HG03521 (cell line): ENCODE results near the gene ASB8.

Source experiments
- ATAC-seq: cut with Tn5 transposase; IDR thresholded peaks from one replicate; pipeline ENCODE4 v1.9.1; 2021; ENCODE audit warnings: mild to moderate bottlenecking, moderate library complexity; ENCODE audit not compliant: unreplicated experiment

Gene ASB8, protein sequence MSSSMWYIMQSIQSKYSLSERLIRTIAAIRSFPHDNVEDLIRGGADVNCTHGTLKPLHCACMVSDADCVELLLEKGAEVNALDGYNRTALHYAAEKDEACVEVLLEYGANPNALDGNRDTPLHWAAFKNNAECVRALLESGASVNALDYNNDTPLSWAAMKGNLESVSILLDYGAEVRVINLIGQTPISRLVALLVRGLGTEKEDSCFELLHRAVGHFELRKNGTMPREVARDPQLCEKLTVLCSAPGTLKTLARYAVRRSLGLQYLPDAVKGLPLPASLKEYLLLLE

DNA sequence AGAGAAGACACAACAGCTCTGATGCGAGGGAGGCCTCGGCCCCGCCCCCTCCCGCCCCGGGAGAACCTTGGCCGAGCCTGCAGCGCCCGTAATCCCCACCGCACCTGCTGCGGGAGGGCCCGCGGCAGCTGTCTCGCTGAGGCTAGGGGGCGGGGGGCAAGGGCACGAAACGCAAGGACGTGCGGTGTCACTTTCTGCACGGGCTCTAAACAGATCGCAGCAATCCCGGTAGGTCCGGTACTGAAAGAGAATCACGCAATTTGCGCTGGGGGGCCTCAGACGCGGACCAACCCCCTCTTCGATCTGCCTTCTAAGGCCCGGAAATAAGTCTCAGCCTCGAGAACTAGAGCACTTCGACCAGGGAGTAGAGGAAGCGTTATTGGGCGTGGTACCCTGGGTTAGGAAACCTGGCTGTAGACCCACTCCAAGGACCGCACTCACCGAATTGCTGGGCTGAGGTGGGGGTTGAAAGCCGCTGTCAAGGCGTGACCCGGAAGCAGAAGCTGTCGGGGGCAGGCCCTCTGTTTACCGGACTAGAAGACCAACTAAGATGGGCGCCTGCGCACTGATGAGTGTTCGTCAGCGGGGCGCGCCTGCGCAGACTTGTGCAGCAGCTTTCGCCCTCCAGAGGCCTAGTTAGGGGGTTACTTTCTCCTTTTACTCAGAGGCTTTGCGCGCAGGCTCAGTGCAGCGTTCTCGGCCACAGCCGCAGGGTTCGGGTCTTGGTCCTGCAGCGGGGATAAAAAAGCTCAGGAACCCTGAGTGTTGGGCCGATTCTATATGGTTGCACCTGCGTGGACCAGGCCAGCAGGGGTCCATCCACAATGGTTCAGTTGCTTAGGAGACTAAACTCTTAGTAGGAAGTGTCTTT is at the start of gene ASB8:
ASB8 (minus strand) TSS at position 498 of the 871 bp plus-strand sequence. CDS start 4,019 bp downstream, outside the sequence.
- peak; percentile 87 for ATAC-seq

DNA sequence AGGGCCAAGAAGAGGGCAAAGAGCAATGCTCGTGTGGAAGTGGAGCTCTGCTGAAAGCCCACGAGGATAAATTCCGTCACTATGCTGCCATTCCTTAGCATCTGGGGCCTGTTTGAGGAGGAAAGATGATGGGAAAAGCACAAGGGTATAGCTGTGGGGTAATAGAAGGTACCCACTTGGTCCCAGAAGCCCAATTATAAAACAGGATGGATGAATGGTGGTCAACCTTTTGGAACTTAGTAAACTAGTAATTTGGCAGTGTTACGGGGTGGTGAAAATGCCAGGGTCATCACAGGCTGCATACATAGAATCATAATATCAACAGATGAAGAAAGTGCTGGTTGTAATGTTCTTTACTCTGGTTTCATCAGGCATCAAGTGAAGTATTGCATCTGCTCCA is 45.9 kb upstream of the ASB8 start, which contains the start of gene OR10AD1:
OR10AD1 (minus strand) TSS at position 101 of the 400 bp plus-strand sequence; CDS start at position 101, 0 bp downstream.
- no peak for ATAC-seq

DNA sequence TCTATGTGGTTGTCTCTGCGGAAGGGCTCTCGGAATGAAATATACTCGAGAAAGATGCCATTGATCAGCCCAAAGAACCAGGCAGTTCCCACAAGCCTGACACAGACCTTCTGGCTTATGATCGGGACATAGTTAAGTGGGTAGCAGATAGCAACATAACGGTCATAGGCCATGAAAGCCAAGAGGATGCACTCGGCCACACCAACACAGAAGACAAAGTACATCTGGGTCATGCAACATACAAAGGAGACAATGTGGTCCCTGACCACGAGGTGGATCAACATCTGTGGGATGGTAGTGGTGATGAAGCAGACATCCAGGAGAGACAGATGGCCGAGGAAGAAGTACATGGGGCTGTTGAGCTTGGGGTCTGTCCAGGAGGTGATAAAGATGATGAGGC is 45.5 kb upstream of the ASB8 start:
- ATAC-seq, result no peak

DNA sequence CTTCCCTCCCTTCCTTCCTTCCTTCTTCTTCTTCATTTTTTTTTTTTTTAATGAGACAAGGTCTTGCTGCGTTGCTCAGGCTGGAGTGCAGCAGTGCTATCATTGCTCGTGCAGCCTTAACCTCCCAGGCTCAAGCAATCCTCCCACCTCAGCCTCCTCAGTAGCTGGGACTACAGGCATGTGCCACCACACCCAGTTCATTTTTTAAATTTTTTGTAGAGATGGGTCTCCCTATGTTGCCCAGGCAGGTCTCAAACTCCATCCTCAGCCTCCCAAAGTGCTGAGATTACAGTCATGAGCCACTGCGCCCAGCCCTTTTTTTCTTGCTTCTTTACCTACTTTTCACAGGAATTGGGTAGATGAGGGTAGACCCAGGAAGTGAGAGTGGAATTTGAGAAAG is 44.2 kb upstream of the ASB8 start:
- no peak for ATAC-seq

DNA sequence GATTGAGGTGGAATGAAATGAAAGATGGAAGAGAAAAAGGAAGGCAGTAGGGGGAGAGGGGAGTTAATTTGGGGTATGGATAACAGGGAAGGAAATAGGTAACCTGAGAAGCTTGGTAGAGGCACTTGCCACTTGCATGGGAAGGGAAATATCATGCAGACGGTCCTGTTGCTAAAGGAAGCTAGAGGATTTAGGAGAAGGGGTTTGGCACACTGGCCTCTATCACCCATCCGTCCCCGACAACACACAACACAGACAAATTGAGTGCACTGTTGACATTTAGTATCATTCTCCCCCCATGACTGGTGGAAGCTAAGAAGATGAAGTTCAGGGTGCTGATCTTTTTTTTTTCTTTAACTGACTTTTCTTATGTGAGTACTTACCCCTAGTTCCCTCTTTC is 43.8 kb upstream of the ASB8 start:
- no peak for ATAC-seq

DNA sequence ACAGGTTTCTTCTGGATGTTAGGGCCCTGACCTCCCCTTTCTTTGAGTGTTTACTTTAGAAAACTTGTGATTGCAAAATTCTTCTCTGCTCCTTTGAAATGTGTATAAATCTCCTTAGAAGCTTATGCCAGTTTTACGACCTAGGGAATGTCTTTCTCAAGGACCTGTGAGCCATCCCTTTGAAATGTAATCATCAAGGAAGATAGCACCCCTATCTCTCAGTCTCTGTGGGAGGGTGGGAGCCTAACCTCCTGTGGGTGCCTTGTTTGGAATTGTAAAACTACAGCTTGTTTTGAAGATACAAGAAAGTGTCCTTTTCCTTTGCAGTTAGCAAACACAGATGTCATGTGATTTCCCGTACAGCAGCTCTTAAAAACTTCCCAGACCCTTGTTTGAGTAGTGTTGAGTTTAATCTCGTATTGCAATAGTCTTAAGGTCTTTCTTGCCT is 42.5 kb upstream of the ASB8 start:
- no peak for ATAC-seq

DNA sequence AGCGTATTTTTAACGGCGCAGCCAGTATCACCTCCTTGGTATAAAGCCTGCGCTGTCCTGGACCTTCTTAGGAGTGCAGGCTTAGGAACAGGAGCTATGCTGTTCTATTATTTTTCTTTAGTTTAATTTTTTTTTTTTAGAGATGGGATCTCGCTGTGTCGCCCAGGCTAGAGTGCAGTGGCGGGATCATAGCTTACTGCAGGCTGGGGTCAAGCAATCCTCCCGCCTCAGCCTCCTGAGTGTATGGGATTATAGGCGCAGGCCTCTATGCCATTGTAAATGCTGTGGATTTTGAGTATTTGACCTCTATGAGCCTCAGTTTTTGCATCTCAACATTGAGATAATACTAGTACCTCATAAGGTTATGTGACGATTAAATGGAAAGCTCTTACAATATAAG is 41.7 kb upstream of the ASB8 start:
- no peak for ATAC-seq

DNA sequence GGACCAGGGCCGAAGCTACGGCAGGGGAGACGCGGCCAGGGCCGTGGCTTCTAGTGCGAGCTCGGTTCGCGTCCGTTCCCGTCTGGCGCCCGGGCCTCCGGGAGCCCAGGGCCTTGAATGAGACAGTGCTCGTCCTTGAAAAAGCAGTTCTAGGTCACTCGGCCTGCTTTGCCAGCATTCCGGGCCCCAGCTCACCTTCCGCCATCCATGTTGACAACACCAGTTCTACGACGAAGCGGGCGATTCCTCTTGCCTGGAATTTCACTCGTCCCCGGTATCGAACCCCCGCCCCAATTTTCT is 41.3 kb upstream of the ASB8 start:
- ATAC-seq, result peak; percentile 15

DNA sequence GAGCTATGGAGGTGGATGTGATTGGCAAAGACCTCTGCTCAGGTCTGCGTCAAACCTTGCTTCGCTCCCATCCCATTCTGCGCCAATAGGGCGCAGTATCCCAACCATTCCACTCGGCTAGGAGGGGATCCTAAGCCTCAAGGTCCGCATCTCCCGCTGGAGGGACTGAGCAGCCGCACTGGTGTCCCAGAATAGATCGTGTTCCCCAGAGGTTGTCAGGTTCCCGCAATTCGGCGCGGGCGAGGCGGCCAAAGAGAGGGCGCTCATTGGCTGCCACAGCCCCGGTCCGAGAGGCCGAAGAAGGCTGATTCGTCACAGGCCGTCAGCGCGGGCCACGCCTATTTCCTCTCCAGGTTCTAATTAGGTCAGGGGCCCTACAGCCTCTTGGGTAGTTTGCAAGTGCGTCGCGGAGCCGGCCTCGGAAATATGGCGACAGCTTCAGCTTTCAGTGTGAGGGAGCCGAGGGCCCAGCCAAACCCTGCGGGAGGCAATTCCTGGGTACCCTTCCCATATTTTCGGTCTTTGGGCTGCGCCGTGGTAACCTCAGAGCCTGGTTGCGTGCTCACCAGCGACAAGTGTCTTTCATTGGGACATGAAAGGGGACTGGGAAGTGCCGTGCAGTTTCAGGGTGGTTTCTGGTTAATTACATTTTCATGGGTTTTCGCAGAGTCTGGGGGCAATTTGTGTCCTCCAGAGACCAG is 40.8 kb upstream of the ASB8 start:
- peak; percentile 100 for ATAC-seq

DNA sequence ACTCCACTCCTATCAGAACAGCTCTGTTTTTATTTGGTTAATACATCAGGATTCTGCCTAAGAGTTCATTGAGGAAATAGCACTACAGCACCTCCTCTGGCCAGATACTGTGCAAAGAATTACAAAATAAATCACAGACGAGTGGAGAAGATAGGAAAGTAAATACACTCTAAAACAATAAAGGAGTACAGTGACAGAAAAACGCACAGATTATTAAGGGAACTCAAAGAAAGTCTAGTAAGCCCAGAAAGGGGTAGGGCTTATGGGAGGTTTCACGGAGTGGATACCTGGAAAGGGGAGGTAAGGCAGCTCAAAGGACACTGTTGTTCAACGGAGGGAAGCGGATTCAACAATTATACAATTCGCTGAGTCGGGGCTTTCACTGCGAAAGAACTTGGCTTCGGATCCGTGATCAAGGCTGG is 40.2 kb upstream of the ASB8 start:
- no peak for ATAC-seq

DNA sequence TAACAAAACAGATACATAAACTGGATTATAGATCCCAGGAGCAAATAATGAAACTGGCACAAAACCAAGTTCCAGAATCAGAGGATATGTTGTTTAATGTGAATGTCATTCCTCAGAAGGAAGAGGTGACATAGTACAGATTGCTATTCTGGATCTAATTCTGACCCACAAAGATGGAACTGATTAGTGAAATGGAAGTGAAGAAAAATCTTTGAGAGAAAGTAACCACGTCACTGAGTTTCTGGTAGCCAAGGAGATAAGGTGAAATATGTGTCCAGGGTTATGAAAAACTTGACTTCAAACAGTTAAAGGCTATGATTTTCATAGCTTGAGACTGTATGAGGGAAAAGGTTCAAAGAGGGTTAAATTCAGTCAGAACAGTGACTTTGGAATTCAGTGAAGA is 37.5 kb upstream of the ASB8 start:
- ATAC-seq, result no peak

DNA sequence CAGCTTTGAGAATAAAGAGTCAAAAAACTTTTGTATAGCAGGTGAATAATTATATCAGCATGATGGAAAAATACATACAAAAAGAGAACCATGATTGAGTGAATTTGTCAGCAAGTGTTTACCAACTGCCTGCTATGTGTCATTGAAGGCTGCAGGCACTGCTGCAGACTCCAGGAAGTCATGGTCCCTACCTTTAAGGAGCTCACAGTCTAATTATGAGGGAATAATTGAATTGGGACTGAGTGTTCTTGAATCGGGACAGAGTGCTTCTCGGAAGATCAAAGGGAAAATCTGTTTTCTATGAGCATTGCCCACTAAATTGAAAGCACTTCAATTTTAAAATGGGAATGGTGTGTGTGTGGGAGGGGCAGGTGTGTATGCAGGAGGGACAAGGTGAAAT is 36.3 kb upstream of the ASB8 start:
- no peak for ATAC-seq

DNA sequence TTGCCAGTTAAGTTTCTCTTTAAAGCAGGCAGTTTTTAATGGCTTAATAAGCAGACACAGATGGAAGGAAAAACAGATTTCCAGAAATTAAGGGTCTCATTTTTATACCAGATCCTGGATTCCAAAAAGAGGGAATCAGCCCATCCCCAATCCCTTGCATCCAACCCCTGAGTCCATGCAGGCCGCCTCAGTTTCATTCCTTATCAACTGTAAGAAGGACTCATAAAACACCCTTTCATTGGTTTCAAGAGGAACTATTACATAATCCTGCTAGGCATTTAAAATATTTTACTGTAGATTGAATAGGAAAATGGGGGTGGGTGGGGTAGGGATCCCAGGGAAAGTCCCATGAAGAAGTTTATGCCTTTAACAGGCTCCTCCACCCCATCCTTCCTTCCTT is 35.5 kb upstream of the ASB8 start:
- no peak for ATAC-seq

DNA sequence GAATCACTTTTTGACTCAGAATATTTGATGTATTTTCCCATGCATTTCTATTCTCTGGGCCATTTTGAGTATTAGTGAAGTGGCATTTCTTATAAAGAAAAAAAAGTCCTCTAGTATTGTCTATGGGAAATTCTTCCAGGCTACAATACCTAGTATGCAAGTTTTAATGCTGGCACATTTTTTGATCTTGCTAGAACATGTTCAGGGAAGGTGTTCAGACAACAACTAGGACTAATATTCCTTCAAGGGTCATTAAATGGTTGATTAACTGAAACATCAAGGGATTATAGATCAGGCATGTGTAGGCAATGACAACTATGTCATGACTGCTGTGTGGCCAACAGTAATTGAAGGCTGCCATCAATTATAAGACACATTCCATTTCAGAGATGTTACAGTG is 33.8 kb upstream of the ASB8 start:
- ATAC-seq, result no peak

DNA sequence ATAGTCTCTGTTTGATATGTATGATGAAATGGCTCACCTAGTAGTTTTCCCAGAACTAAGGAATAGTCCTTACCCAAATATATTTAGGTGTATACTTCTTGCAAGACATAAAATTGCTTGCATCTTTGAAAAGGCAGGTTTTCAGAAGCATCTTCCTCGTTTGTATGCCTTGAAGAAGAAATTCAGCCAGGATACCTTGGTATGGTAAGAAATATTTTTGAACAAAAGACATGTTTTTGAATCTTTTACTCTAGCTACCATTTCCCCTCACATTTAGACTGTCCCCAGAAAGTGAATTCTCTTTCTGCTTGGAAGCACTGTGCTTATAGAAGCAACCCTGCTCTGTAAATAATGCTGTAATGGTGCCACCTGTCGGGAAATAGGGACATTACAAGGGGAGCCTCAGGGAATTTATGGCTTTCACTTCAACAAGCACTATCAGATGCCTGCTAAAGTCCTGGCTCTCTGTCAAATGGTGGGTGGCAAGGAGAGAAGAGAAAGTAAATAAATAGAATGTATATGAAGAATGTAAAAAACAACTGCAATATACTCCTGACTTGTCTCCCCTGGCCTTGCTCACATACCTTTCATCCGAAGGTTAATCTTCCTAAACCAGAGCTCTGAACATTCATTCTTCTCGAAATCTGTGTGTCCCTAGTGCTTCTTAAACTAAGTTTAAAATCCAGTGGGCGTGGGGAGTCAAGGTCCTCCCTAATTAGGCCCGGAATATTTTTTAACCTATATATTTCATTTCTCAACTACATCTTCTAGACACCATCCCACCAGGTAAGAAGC is 32.2 kb upstream of the ASB8 start:
- ATAC-seq, result no peak

DNA sequence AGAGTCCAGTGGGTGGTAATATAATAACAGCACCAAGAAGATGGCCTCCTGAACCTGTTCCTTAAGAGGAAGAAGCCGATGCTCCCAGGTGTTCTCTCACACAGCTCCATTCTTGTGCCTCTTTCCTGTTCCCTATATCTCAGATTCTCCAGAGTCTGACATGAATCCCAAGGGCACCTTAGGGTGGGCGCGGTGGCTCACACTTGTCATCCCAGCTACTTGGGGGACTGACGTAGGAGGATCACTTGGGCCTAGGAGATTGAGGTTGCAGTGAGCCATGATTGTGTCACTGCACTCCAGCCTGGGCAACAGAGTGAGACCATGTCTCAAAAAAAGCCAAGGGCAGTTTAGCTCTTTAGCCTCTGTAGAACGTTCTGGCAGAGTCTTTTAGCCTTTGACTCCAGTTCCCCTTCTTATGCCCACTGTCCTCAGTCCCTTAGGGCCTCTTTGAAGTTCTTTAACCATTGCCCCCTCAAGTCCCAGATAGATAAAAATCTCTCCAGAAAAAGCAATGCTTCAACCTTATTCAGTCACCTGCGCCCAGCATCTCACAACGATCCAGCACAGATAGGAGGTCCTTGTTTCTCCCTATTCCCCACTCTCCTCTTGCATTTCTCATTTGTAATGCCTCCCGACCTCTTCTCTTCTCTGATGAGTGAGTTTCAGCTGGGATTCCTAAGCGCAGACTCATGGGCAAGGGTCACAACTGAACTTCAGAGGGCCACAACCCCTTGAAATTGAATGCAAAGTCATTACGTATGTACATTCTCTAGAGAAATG is 30.8 kb upstream of the ASB8 start:
- ATAC-seq, result no peak

DNA sequence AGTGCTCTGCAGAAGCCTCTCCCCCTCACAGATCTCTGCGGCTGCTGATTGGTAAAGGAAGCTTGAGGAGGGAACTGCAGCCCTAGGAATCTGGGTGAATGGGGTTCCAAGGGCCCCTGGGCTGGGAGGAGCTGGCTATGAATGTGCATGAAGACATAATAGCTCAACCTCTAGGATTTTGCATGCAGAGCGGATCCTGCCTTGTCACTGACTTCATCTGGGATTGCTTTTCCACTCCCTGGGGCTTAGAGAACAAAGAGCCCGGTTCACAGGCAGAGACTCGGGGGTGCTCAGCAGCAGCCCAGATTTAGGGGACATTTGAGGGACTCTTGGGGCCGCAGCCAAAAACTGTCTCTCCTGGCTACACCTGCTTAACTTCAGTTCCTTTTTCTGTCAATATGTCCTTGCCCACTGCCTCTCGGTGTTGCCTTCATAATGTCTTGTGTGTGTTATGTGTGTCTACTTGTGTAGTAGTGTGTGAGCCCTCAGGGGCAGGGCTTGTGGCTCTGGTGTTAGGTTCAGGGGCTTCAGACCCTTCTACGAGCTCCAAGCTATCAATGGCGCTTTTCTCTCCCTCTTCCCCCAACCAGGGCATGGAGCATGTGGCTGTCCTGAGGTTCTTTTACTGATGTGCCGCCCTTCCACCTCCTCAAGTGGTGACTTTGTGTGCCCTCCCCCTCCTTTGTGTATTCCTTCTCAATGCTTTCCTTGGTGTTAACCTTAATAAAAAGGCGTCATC is 28.0 kb upstream of the ASB8 start:
- ATAC-seq, result no peak

DNA sequence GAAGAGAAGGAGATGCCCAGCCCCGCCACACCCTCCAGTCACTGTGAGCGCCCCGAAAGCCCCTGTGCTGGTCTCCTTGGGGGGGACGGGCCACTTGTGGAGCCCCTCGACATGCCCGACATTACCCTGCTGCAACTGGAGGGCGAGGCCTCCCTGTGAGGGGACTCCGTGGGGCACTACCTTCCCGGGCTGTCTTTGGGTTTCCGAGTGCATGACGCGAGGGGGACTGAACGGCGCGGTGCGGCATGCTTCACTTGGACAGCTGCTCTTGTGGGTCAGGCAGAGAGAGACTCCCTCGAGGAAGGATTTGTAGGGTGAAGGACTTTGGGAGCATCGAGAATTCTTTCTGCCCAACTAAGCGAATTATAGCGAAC is 27.2 kb upstream of the ASB8 start:
- no peak for ATAC-seq

DNA sequence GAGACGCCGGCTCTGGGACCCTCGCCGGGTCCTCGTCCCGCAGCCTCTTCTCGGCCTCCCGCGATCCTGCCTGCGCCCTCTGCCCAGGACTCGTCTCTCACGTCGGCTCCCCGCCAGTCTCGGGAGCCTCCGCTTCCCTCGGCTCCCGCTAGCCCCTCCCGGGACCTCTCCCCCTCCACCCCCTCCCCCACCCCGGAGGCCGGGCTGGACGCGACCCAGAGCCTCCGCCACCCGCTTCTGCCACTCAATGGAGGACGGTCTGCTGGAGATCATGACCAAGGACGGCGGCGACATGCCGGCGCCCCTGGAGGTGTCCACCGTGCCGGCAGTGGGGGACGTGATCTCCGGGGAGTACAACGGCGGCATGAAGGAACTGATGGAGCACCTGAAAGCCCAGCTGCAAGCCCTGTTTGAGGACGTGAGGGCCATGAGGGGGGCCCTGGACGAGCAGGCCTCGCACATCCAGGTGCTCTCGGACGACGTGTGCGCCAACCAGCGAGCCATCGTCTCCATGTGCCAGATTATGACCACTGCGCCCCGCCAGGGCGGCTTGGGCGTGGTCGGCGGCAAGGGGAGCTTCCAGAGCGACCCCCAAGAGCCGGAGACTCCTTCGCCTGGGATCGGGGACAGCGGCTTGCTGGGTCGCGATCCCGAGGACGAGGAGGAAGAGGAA is 26.7 kb upstream of the ASB8 start:
- peak; percentile 7 for ATAC-seq
